NCI-H2227 (cell line): ENCODE data around the gene ARRDC3.

ENCODE experiments used
- DNase-seq: peaks from one replicate; lab custom pipeline; 2025; ENCODE audit not compliant: unreplicated experiment; lab: John Stamatoyannopoulos, UW

ARRDC3 gene

GRCh38 chr5:91384671-91385430 is 1.7 kb upstream of the ARRDC3 start:
- DNase-seq = peak; percentile 87

DNA sequence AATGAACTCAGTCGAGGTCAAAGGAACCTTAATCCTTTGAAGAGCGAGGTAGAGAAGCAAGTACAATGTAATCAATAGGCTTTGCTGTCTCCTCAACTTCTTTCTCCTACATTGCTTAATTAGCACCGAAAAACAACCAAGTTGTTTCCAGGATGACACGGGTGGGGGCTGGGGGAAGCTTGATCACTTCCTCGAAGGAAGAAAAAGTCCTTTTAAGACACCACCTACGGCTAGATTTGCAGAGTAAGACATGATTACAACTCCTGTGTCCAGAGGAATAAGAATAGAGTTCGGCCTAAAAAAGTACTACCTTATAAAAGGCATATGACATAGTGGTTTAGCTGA is 811 bp upstream of the ARRDC3 start:
- peak; percentile 35 for DNase-seq

GRCh38 chr5:91382530-91383026 is 539 bp downstream of the ARRDC3 start:
- DNase-seq = peak; percentile 41

DNA sequence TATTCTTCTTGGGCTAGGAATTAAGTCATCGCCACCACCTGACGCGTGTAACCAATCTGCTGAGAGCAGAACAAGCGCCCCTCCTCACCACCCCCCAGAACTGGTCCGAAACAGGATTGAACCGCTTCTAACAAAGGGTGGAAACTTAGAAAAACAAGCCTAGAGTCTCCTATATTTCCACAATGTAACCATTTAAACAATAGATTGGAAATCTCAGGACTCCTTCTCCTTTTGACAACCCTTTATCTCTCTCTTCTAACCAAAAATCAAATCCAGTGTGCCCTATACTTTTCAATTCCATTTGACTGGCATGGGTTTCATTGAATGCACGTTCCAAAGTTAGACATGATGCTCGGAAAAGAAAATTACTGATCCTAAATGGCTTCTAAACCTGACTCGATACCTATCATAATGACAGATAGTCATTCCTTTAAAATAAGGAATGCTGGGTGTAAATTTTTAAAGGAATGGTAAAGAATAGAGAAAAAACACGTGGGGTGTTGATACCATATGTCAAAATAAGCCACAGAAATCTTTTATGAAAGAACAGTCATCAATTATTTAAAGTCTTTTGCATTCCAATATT is 1.2 kb downstream of the ARRDC3 start:
- peak; percentile 73 for DNase-seq

DNA sequence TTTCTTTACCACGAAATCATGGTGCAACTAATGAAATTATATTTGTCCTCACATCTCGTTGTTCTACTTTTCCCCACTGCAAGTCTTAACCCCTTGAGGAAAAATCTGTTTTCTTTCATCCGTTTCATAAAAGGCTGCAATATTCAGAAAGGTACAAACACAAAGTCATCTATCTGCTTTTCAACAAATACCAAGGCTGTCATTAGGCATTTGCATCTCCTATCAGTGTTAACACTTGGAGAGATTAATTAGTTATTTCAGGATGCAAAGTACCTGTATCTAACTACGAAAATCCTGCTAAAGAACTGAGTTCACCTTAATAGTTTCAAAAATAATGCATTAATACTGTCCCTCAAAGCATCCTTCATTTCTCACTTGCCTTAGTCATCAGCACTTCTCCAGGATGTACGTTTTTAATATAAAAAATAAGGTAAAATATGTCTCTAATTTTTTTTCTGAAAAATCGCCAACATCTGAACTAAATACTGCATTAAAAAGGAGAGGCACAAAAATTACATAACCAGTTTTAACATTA is 1.8 kb downstream of the ARRDC3 start:
- no peak for DNase-seq

GRCh38 chr5:91380491-91381238 is 2.5 kb downstream of the ARRDC3 start:
- DNase-seq = peak; percentile 95

DNA sequence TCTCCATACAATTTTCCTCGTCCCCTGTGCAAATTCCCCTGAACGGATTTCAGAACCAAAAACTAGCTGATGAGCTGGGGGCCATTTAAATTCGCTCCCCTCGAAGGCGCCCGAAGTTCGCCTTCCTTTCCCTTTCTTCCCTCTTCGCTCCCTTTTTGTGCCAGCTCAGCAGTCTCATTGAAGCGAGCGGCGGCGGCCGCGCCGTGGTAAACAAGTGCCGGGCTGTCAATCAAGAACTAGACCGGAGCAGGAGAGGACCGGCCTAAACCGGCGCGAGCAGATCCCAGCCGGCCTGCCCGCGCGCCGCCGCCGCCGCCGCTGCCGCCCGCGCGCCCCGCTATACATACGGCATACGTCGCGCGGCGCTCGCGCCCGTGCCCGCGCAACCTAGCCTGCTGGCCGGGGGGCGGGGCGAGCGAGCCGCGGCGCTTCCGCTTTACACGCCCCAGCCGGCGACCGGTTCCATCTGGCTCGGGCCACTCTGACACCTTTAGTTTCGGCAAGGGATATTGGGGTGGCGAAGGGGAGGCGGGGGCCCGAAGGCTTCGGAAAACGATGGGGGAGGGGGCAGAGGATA is 3.1 kb downstream of the ARRDC3 start:
- DNase-seq = peak; percentile 99

GRCh38 chr5:91379246-91379913 is 3.7 kb downstream of the ARRDC3 start:
- DNase-seq = peak; percentile 15

- no peak for DNase-seq
Observed at GRCh38 chr5:91378752-91379211, 4.3 kb downstream of the ARRDC3 start.

GRCh38 chr5:91374893-91375520 is 8.1 kb downstream of the ARRDC3 start:
- DNase-seq = no peak

GRCh38 chr5:91373600-91373999 is 9.5 kb downstream of the ARRDC3 start:
- no peak for DNase-seq

- no peak for DNase-seq
Observed at GRCh38 chr5:91373006-91373405, 10.1 kb downstream of the ARRDC3 start.

GRCh38 chr5:91369480-91369879 is 13.6 kb downstream of the ARRDC3 start:
- DNase-seq = no peak

GRCh38 chr5:91367908-91368648 is 15.0 kb downstream of the ARRDC3 start:
- no peak for DNase-seq

DNA sequence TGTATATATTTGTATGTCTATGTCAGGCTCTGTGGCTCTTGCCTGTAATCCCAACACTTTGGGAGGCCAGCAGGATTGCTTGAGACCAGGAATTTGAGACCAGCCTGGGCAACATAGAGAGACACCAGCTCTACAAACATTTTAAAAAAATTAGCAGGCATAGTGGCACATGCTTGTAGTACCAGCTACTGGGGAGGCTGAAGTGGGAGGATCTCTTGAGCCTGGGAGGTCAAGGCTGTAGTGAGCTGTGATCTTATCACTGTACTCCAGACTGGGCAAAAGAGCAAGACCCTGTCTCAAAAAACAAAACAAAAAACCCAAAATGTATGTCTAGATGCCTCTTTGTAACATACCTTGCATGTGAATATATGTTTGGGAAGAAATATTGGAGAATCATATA is 15.8 kb downstream of the ARRDC3 start:
- no peak for DNase-seq

- DNase-seq = no peak
Observed at GRCh38 chr5:91366551-91366950, 16.6 kb downstream of the ARRDC3 start.

GRCh38 chr5:91365498-91365897 is 17.6 kb downstream of the ARRDC3 start:
- no peak for DNase-seq

DNA sequence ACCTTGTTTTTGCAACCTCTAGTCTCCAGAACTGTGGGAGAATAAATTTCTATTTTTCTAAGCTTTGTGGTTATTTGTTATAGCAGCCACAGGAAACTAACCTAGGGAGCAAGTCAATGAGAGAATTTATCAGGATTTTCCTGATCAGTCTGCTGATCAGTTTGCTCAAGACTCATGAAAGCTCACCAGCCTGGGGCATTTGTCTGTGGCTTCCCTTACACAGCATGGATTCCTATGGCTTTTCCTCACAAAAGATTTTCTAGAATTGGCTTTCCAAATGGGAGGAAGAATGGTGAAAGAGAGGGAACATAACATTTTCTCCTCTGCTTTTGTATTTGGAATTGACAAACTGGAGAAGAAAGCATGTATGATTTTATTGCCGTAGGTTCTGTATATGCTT is 20.2 kb downstream of the ARRDC3 start:
- DNase-seq = no peak

DNA sequence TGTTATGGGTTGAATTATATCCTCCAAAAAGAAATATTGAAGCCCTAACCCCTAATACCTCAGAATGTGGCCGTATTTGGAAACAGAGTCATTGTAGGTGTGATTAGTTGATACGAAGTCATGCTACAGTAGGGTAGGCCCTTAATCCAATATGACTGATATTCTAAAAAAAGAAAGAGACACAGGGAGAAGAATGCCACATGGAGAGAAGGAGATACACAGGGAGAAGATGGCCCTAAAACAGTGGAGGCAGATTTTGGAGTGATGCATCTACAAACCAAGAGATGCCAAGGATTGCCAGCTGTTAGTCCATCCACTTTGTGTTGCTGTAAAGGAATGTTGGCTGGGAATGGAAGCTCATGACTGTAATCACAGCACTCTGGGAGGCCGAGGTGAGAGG is 21.3 kb downstream of the ARRDC3 start:
- no peak for DNase-seq
